ENCODE measurements around the gene EPS8L3. TPM values are rescaled to one million over a fixed set of nuclear protein-coding genes. Genes with fewer than 3 reads are reported as not detected.

EPS8L3 gene
- total RNA-seq, 1 experiment from 2014 or later: not detected

DNA sequence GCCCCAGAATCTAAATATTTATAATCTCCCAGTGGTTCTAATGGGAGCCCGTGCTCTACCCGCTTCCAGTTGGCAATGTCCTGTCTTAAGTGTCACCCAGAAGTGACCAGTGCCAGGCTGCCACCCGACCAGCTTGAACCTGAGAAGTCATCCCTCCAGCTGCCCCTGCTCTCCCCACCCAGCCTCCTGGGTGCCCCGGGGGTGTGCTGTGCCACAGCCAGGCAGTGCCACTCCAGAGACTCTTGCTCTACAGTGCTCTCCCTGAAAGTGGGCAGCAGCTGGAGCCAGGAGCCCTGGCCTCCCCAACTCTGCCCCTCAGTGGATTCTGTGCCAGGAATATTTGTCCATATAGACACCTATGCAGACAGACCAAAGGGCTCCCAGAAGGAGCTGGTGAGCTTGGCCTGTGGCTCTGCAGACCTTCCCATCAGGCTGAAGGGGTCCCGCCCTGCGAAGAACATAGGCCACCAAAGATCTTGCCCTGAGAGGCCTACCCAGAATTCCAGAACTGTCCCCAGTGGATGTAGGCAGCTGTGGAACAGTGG lies 9.0 kb upstream of the EPS8L3 start:
- H3K27ac ChIP-seq (ENCODE audit: low read depth, low read length, poor library complexity, severe bottlenecking): no peak overlapping the region
- no peak for TF ChIP-seq EZH2 (IDR thresholded peaks at IDR 0.05; ENCODE audit: borderline replicate concordance, low read depth, low read length, poor library complexity, severe bottlenecking)
- TF ChIP-seq, protein P1, sequence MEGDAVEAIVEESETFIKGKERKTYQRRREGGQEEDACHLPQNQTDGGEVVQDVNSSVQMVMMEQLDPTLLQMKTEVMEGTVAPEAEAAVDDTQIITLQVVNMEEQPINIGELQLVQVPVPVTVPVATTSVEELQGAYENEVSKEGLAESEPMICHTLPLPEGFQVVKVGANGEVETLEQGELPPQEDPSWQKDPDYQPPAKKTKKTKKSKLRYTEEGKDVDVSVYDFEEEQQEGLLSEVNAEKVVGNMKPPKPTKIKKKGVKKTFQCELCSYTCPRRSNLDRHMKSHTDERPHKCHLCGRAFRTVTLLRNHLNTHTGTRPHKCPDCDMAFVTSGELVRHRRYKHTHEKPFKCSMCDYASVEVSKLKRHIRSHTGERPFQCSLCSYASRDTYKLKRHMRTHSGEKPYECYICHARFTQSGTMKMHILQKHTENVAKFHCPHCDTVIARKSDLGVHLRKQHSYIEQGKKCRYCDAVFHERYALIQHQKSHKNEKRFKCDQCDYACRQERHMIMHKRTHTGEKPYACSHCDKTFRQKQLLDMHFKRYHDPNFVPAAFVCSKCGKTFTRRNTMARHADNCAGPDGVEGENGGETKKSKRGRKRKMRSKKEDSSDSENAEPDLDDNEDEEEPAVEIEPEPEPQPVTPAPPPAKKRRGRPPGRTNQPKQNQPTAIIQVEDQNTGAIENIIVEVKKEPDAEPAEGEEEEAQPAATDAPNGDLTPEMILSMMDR (conservative IDR thresholded peaks at IDR 0.05; ENCODE audit: low read depth, low read length): no peak
- intact Hi-C loops (cut with micrococcal nuclease; ENCODE audit: unreplicated experiment): loop anchor here (1.0 to 10.0 kb wide), 4 partner anchors 130 to 342 kb away; partner anchors contain the start of gene UBL4B
- no peaks in the 10 kb centered on the region for H3K27me3 ChIP-seq (replicated peaks; ENCODE audit: insufficient read depth, low read depth, low read length, poor library complexity)
- ChIA-PET CTCF (interaction anchor here (0.7 to 3.5 kb wide), 4 partner anchors 123 to 227 kb away, joined by 3 to 23 read pairs (median 6); partner anchors contain the start of gene GNAI3), POLR2A (ENCODE audit: low non-redundant PET) (no interaction called here)
- no peaks in the 10 kb centered on the region for H3K36me3 ChIP-seq (ENCODE audit: insufficient read depth, low read length, poor library complexity, severe bottlenecking)
- peaks cover 7% of the 10 kb centered on the region for H3K4me1 ChIP-seq (ENCODE audit: insufficient read depth, low read length, poor library complexity, severe bottlenecking)
- no peak overlapping the region for H3K4me3 ChIP-seq (ENCODE audit: low read depth, low read length, poor library complexity, severe bottlenecking)
- DNase-seq (ENCODE audit: low spot score): no peak
- H3K9me3 ChIP-seq (ENCODE audit: low read depth, low read length, poor library complexity, severe bottlenecking): no peaks in the 10 kb centered on the region
- BruUV-seq (replicated peaks): no TSS peak

DNA sequence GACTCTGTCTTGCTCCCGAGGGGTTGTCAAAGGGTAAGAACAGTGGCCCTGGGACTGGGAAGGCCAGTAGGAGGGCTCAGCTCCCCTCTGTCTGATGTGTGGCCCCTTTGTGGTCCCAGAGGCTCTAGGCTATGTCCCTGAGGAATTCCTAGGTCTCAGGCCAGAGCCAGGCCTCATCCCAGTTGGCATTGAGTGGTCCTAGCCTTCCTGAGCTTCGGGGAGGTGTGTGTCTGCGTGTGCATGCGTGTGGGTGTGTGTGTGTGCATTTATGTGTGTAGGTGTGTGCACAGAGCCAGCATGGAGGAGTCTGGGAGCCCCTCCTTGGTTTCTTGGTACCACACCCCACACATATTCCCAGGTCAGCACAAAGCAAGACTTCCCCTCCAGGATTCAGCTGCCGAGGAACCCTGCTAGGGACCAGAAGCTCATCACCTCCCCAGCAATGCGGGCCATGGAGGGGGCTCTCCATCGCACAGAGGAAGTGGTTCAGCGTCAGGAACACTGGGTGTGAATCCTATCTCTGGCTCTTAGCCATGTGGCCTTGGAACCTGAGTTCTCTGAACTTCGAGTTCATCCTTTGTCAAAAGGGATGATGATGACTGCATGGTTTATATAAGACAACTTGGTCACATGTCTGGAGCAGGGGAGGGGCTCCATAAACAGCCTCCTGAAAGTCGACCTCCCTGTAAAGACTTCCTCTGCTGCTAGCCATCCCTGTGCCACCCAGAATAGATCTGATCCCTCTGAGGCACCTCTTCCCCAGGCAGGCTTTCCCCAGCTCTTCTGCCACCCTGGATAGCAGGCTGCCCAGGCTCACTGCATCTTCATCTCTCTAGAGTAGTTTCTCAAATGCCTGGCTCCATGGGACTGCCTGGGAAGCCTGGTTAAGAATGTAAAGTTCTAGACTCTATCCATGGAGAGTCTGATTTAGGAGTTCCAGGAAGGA lies 8.3 kb upstream of the EPS8L3 start:
- CTCF ChIA-PET: interaction anchor here (1.4 to 3.5 kb wide), 3 partner anchors 132 to 226 kb away, joined by 6 to 23 read pairs (median 6); no protein-coding TSS in a partner anchor
- BruUV-seq (replicated peaks): no TSS peak
- no peak for DNase-seq (ENCODE audit: low spot score)

More for the DNA sequence above, 8.3 kb upstream of the EPS8L3 start:
- intact Hi-C loops (cut with micrococcal nuclease; ENCODE audit: unreplicated experiment): loop anchor here (5.0 to 10.0 kb wide), 3 partner anchors 130 to 343 kb away; partner anchors contain the start of gene UBL4B
- Histone ChIP-seq H3K4me3 (ENCODE audit: low read depth, low read length, poor library complexity, severe bottlenecking) (no peak overlapping the region), H3K36me3 (ENCODE audit: insufficient read depth, low read length, poor library complexity, severe bottlenecking) (no peaks in the 10 kb centered on the region), H3K4me1 (ENCODE audit: insufficient read depth, low read length, poor library complexity, severe bottlenecking) (peaks cover 7% of the 10 kb centered on the region), H3K9me3 (ENCODE audit: low read depth, low read length, poor library complexity, severe bottlenecking) (no peaks in the 10 kb centered on the region), H3K27me3 (replicated peaks; ENCODE audit: insufficient read depth, low read depth, low read length, poor library complexity) (no peaks in the 10 kb centered on the region), H3K27ac (ENCODE audit: low read depth, low read length, poor library complexity, severe bottlenecking) (no peak overlapping the region)
- POLR2A ChIA-PET (ENCODE audit: low non-redundant PET): no interaction called here
- TF ChIP-seq EZH2 (IDR thresholded peaks at IDR 0.05; ENCODE audit: borderline replicate concordance, low read depth, low read length, poor library complexity, severe bottlenecking): no peak
- TF ChIP-seq, protein P1 (conservative IDR thresholded peaks at IDR 0.05; ENCODE audit: low read depth, low read length): no peak

Data from A673 (cell line).